Measurements from ENCODE around the gene TMEM132A. TPM values are rescaled to one million over a fixed set of nuclear protein-coding genes. Genes with fewer than 3 reads are reported as not detected.

The TMEM132A gene
- total RNA-seq, 1 experiment from 2014 or later: 95.5 TPM

GRCh38 chr11:60957188-60957587 lies 32.9 kb downstream of the TMEM132A start:
- Histone ChIP-seq H3K79me1 (ENCODE audit: insufficient read depth, low read depth, low read length, poor library complexity, severe bottlenecking) (no peaks in the 10 kb centered on the region), H3K23ac (ENCODE audit: insufficient read length, low read depth, low read length) (no peak overlapping the region), H3K27me3 (ENCODE audit: insufficient read depth, low read length) (no peaks in the 10 kb centered on the region), H3K18ac (ENCODE audit: insufficient read length, low read depth, low read length) (no peak overlapping the region), H2BK20ac (ENCODE audit: low read depth, low read length, poor library complexity, severe bottlenecking) (no peak overlapping the region), H3K79me2 (ENCODE audit: insufficient read depth, low read length) (no peaks in the 10 kb centered on the region), H3K23me2 (ENCODE audit: insufficient read length, low read depth, low read length, poor library complexity, severe bottlenecking) (peaks cover 2% of the 10 kb centered on the region), H3K56ac (ENCODE audit: insufficient read length, low read depth, low read length) (no peak overlapping the region), H2BK120ac (ENCODE audit: low read depth, low read length, poor library complexity, severe bottlenecking) (no peak overlapping the region), H3K9me3 (ENCODE audit: control insufficient read depth, low read depth, low read length) (no peaks in the 10 kb centered on the region), H4K8ac (replicated peaks; ENCODE audit: insufficient read length, low read depth, low read length) (no peak overlapping the region), H4K20me1 (ENCODE audit: control insufficient read depth, insufficient read depth, insufficient read length) (no peaks in the 10 kb centered on the region), H2AK5ac (ENCODE audit: insufficient read length, low read length) (no peak overlapping the region), H3T11ph (ENCODE audit: low read length) (no peak overlapping the region), H2BK5ac (ENCODE audit: insufficient read length, low read length) (no peak overlapping the region), H3K27ac (ENCODE audit: insufficient read length, low read depth, low read length) (no peak overlapping the region), H3K9ac (ENCODE audit: extremely low read depth, insufficient read length, low read length) (no peak overlapping the region), H3K4ac (ENCODE audit: low read depth, low read length) (no peak overlapping the region), H2BK12ac (ENCODE audit: insufficient read length, low read depth, low read length) (no peak overlapping the region), H4K5ac (ENCODE audit: insufficient read length, low read depth, low read length) (no peak overlapping the region), H3K4me1 (ENCODE audit: insufficient read depth, low read length) (no peaks in the 10 kb centered on the region), H4K91ac (ENCODE audit: insufficient read length, low read depth, low read length) (no peak overlapping the region), H2BK15ac (ENCODE audit: low read depth, low read length) (no peak overlapping the region), H3K4me2 (ENCODE audit: insufficient read depth, insufficient read length, low read length) (no peak overlapping the region), H2AFZ (ENCODE audit: low read length) (no peak overlapping the region), H3K14ac (ENCODE audit: insufficient read depth, low read length) (no peak overlapping the region)
- no peak for DNase-seq
- Mint-ChIP-seq H3K27ac (no peak overlapping the region), H3K4me1 (peaks cover 8% of the 10 kb centered on the region in 2 experiments), H3K27me3 (ENCODE audit: low read depth) (peaks cover 50% of the 10 kb centered on the region), H3K4me3 (no peak overlapping the region), H3K9me3 (no peaks in the 10 kb centered on the region), H3K36me3 (ENCODE audit: insufficient read depth in 1 of 3, low read depth in 3 of 3) (no peaks in the 10 kb centered on the region; a peak in 1 of 7 replicates)
- no peak for TF ChIP-seq CTCF (conservative IDR thresholded peaks at IDR 0.05)
- WGBS (ENCODE audit: extremely low coverage, insufficient read length, low lambda C conversion rate): no CpG with 5 or more reads among the region's 4 CpGs
